ENCODE data around the gene OR2V2.

The OR2V2 gene

DNA sequence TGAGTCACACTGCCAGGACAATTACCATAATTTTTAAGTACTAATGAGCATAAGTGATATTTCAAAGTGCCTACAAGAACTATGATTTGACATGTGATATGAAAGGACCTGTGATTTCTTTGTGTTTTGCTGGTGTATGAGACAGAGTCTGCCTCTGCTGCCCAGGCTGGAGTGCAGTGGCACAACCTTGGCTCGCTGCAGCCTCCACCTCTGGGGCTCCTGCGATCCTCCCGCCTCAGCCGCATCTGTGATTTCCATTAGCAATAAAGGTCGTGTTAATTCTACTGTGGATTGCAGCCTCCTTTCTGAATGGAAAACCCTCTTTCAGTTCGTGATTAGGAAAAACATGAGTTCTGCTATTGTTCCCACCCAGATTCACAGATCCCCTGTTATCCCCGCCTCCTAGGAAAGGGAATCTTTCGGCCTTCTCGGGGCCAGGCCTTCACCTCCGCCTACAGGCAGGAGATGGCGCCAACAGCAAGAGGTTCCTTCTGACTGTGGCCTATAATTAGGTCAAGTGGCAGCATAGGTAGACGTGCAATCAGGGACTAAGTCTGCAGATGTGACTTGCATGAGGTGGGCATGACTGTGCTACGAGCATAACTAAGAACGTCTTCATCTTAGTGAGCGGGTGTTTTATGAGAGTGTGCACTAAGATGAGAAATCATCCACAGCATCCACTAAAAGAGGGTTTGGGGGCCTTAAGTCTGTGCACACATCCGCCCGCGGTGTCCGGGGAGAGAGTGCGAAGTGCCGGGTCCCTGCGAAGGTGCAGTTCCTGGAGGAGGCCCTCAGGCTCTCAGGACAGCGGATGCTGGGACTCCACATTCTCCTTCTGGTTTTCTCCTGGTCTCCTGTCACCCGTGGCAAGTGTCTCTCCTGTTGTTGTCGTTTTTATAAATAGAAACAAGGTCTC lies 34.5 kb downstream of the OR2V2 start:
- no peak overlapping the region for H3K4me3 ChIP-seq (replicated peaks; ENCODE audit: insufficient read depth, low read length)
- DNase-seq (ENCODE audit: low read depth in 1 of 2, low spot score in 1 of 2) = peak in 1 of 2 experiments; percentile 71
- H3K27me3 ChIP-seq (ENCODE audit: insufficient read depth, poor library complexity, severe bottlenecking) = no peaks in the 10 kb centered on the region
- TF ChIP-seq SPI1 (IDR thresholded peaks at IDR 0.05; ENCODE audit: borderline replicate concordance, low read depth) = no peak
- TF ChIP-seq GABPA (IDR thresholded peaks at IDR 0.05; ENCODE audit: low read depth) = no peak
- no peak for TF ChIP-seq POLR2AphosphoS5 (IDR thresholded peaks at IDR 0.05; ENCODE audit: low read depth)
- TF ChIP-seq, protein P1, sequence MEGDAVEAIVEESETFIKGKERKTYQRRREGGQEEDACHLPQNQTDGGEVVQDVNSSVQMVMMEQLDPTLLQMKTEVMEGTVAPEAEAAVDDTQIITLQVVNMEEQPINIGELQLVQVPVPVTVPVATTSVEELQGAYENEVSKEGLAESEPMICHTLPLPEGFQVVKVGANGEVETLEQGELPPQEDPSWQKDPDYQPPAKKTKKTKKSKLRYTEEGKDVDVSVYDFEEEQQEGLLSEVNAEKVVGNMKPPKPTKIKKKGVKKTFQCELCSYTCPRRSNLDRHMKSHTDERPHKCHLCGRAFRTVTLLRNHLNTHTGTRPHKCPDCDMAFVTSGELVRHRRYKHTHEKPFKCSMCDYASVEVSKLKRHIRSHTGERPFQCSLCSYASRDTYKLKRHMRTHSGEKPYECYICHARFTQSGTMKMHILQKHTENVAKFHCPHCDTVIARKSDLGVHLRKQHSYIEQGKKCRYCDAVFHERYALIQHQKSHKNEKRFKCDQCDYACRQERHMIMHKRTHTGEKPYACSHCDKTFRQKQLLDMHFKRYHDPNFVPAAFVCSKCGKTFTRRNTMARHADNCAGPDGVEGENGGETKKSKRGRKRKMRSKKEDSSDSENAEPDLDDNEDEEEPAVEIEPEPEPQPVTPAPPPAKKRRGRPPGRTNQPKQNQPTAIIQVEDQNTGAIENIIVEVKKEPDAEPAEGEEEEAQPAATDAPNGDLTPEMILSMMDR (IDR thresholded peaks at IDR 0.05; ENCODE audit: insufficient read depth, low read length) = peak; percentile 64
- no peak overlapping the region for H3K27ac ChIP-seq (replicated peaks)

DNA sequence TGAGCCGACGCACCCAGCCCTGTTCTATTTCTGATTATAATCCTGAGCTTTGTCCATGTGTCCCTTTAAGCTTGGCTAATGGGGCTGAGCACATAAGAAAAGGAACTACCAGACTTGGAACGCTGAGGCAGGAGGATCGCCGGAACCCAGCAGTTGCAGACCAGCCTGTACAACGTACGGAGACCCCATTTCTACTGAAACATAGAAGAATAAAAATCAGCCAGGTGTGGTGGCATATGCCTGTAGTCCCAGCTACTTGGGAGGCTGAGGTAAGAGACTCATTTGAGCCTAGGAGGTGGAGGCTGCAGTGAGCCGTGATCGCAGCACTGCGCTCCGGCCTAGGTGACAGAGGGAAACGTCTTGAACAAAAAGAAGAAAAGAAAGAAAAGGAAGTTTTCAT lies 35.3 kb downstream of the OR2V2 start:
- TF ChIP-seq SPI1 (IDR thresholded peaks at IDR 0.05; ENCODE audit: borderline replicate concordance, low read depth) (no peak), GABPA (IDR thresholded peaks at IDR 0.05; ENCODE audit: low read depth) (no peak), POLR2AphosphoS5 (IDR thresholded peaks at IDR 0.05; ENCODE audit: low read depth) (no peak)
- TF ChIP-seq, protein P2, sequence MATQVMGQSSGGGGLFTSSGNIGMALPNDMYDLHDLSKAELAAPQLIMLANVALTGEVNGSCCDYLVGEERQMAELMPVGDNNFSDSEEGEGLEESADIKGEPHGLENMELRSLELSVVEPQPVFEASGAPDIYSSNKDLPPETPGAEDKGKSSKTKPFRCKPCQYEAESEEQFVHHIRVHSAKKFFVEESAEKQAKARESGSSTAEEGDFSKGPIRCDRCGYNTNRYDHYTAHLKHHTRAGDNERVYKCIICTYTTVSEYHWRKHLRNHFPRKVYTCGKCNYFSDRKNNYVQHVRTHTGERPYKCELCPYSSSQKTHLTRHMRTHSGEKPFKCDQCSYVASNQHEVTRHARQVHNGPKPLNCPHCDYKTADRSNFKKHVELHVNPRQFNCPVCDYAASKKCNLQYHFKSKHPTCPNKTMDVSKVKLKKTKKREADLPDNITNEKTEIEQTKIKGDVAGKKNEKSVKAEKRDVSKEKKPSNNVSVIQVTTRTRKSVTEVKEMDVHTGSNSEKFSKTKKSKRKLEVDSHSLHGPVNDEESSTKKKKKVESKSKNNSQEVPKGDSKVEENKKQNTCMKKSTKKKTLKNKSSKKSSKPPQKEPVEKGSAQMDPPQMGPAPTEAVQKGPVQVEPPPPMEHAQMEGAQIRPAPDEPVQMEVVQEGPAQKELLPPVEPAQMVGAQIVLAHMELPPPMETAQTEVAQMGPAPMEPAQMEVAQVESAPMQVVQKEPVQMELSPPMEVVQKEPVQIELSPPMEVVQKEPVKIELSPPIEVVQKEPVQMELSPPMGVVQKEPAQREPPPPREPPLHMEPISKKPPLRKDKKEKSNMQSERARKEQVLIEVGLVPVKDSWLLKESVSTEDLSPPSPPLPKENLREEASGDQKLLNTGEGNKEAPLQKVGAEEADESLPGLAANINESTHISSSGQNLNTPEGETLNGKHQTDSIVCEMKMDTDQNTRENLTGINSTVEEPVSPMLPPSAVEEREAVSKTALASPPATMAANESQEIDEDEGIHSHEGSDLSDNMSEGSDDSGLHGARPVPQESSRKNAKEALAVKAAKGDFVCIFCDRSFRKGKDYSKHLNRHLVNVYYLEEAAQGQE (IDR thresholded peaks at IDR 0.05; ENCODE audit: insufficient replicate concordance, low read depth) = no peak
- TF ChIP-seq, protein P1 (IDR thresholded peaks at IDR 0.05; ENCODE audit: insufficient read depth, low read length) = no peak
- H3K4me3 ChIP-seq (replicated peaks; ENCODE audit: insufficient read depth, low read length) = peak overlapping the region; percentile 10; the same call in 1 of the 2 replicates
- DNase-seq (ENCODE audit: low read depth in 1 of 2, low spot score in 1 of 2) = no peak
- H3K27ac ChIP-seq (replicated peaks) = no peak overlapping the region
- no peaks in the 10 kb centered on the region for H3K27me3 ChIP-seq (ENCODE audit: insufficient read depth, poor library complexity, severe bottlenecking)

DNA sequence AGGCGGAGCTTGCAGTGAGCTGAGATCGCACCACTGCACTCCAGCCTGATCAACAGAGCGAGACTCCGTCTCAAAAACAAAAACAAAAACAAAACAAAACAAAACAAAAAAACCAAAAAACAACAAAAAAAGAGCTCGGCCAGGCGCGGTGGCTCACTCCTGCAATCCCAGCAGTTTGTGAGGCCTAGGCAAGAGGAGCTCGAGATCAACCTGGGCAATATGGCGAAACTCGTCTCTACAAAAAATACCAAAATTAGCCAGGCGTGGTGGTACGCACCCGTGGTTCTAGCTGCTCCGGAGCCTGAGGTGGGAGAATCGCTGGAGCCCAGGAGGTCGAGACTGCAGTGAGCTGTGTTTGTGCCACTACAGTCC lies 37.4 kb downstream of the OR2V2 start:
- H3K27ac ChIP-seq (replicated peaks) = peak overlapping the region; percentile 85

More for the DNA sequence above, 37.4 kb downstream of the OR2V2 start:
- Histone ChIP-seq H3K27me3 (ENCODE audit: insufficient read depth, poor library complexity, severe bottlenecking) (no peaks in the 10 kb centered on the region), H3K4me3 (replicated peaks; ENCODE audit: insufficient read depth, low read length) (peak overlapping the region; percentile 59)
- no peak for TF ChIP-seq SPI1 (IDR thresholded peaks at IDR 0.05; ENCODE audit: borderline replicate concordance, low read depth)
- TF ChIP-seq, protein P1 (IDR thresholded peaks at IDR 0.05; ENCODE audit: insufficient read depth, low read length) = no peak
- TF ChIP-seq, protein P2 (IDR thresholded peaks at IDR 0.05; ENCODE audit: insufficient replicate concordance, low read depth) = no peak
- no peak for TF ChIP-seq POLR2AphosphoS5 (IDR thresholded peaks at IDR 0.05; ENCODE audit: low read depth)
- TF ChIP-seq GABPA (IDR thresholded peaks at IDR 0.05; ENCODE audit: low read depth) = no peak
- DNase-seq (ENCODE audit: low read depth in 1 of 2, low spot score in 1 of 2) = no peak
